GM19463 (cell line): Measurements from ENCODE around the gene RCOR1.
"Not testable (repeated sequence)": the region's sequence is repeated elsewhere in the genome, so short reads cannot be mapped to it uniquely, and the experiment has no call there.

Source experiments
- ATAC-seq: cut with Tn5 transposase; IDR thresholded peaks from one replicate; pipeline ENCODE4 v1.9.1; 2021; ENCODE audit warnings: mild to moderate bottlenecking, moderate library complexity; ENCODE audit not compliant: unreplicated experiment

RCOR1 gene

GRCh38 chr14:102624666-102625065 is 32.2 kb downstream of the RCOR1 start:
- no peak for ATAC-seq

- ATAC-seq = no peak
Observed at GRCh38 chr14:102625564-102626296, 33.3 kb downstream of the RCOR1 start.

- ATAC-seq = no peak
Observed at GRCh38 chr14:102626530-102626929, 34.1 kb downstream of the RCOR1 start.

- no peak for ATAC-seq
Observed at GRCh38 chr14:102629011-102629444, 36.6 kb downstream of the RCOR1 start.

GRCh38 chr14:102629808-102630350 is 37.4 kb downstream of the RCOR1 start:
- no peak for ATAC-seq

- ATAC-seq = no peak
Observed at GRCh38 chr14:102630405-102630804, 38.0 kb downstream of the RCOR1 start.

- ATAC-seq = no peak
Observed at GRCh38 chr14:102630881-102631280, 38.4 kb downstream of the RCOR1 start.

GRCh38 chr14:102633906-102634595 is 41.6 kb downstream of the RCOR1 start:
- ATAC-seq = no peak

- not testable (repeated sequence) for ATAC-seq
Observed at GRCh38 chr14:102639611-102640010, 47.2 kb downstream of the RCOR1 start.

GRCh38 chr14:102644523-102644922 is 52.1 kb downstream of the RCOR1 start:
- no peak for ATAC-seq

GRCh38 chr14:102645746-102646440 is 53.4 kb downstream of the RCOR1 start:
- ATAC-seq = no peak

GRCh38 chr14:102646615-102647014 is 54.2 kb downstream of the RCOR1 start:
- ATAC-seq = no peak

- no peak for ATAC-seq
Observed at GRCh38 chr14:102652194-102652593, 59.7 kb downstream of the RCOR1 start.

GRCh38 chr14:102654298-102654697 is 61.8 kb downstream of the RCOR1 start:
- ATAC-seq = no peak

GRCh38 chr14:102655137-102655536 is 62.7 kb downstream of the RCOR1 start:
- ATAC-seq = no peak

GRCh38 chr14:102659797-102660196 is 67.3 kb downstream of the RCOR1 start:
- ATAC-seq = no peak

GRCh38 chr14:102661614-102662013 is 69.2 kb downstream of the RCOR1 start:
- no peak for ATAC-seq

- no peak for ATAC-seq
Observed at GRCh38 chr14:102662636-102663430, 70.4 kb downstream of the RCOR1 start.

- ATAC-seq = no peak
Observed at GRCh38 chr14:102663440-102663839, 71.0 kb downstream of the RCOR1 start.

- ATAC-seq = no peak
Observed at GRCh38 chr14:102665621-102666020, 73.2 kb downstream of the RCOR1 start.

- no peak for ATAC-seq
Observed at GRCh38 chr14:102666635-102667034, 74.2 kb downstream of the RCOR1 start.
